Parathyroid adenoma (tissue), 2 donors: ENCODE results near the gene CDRT15L2.
"Not testable (repeated sequence)": the region's sequence is repeated elsewhere in the genome, so short reads cannot be mapped to it uniquely, and the experiment has no call there.

Experiments
- H2AFZ ChIP-seq: fragments of 300-600 bp; sonication (generic); one replicate; pipeline ENCODE4 v1.7.0; 2017; ENCODE audit warnings: antibody characterized with exemption, mild to moderate bottlenecking
- H3K27ac ChIP-seq: fragments of 300-600 bp; sonication (generic); one replicate; pipeline ENCODE4 v1.7.0; 2017
- H3K27me3 ChIP-seq: fragments of 300-600 bp; sonication (generic); one replicate; pipeline ENCODE4 v1.7.0; 2017; ENCODE audit warnings: low read length; ENCODE audit not compliant: control insufficient read depth, insufficient read depth
- H3K36me3 ChIP-seq: fragments of 300-600 bp; sonication (generic); one replicate; pipeline ENCODE4 v1.7.0; 2017; ENCODE audit warnings: low read length; ENCODE audit not compliant: control insufficient read depth, insufficient read depth
- H3K4me1 ChIP-seq: fragments of 300-600 bp; sonication (generic); one replicate; pipeline ENCODE4 v1.7.0; 2017; ENCODE audit warnings: control low read depth
- H3K4me2 ChIP-seq: fragments of 300-600 bp; sonication (generic); one replicate; pipeline ENCODE4 v1.7.0; 2017; ENCODE audit warnings: low read length
- H3K4me3 ChIP-seq: fragments of 300-600 bp; sonication (generic); one replicate; pipeline ENCODE4 v1.7.0; 2017; ENCODE audit warnings: low read depth, low read length
- H3K79me2 ChIP-seq: fragments of 300-600 bp; sonication (generic); one replicate; pipeline ENCODE4 v1.7.0; 2017; ENCODE audit warnings: control low read depth
- H3K9ac ChIP-seq: fragments of 300-600 bp; sonication (generic); one replicate; pipeline ENCODE4 v1.7.0; 2017; ENCODE audit warnings: mild to moderate bottlenecking
- H3K9me3 ChIP-seq: fragments of 300-600 bp; sonication (generic); one replicate; pipeline ENCODE4 v1.7.0; 2017; ENCODE audit warnings: low read length; ENCODE audit not compliant: control insufficient read depth
- donor health status: primary hyperparathyroidism.

CDRT15L2 gene

GRCh38 chr17:20579424-20579823 is at the start of gene CDRT15L2:
TSS of gene CDRT15L2 (plus strand) at chr17:20579724. CDS start at chr17:20579744, 20 bp downstream.
- H3K79me2 ChIP-seq, H2AFZ ChIP-seq, H3K4me3 ChIP-seq, H3K4me2 ChIP-seq, H3K9me3 ChIP-seq, H3K9ac ChIP-seq, H3K4me1 ChIP-seq, H3K36me3 ChIP-seq, H3K27me3 ChIP-seq, H3K27ac ChIP-seq: not testable (repeated sequence)

GRCh38 chr17:20530104-20530503 is 49.4 kb upstream of the CDRT15L2 start:
- not testable (repeated sequence) for H3K4me2 ChIP-seq, H3K79me2 ChIP-seq, H3K9ac ChIP-seq, H3K27ac ChIP-seq, H2AFZ ChIP-seq, H3K4me1 ChIP-seq, H3K36me3 ChIP-seq, H3K9me3 ChIP-seq, H3K4me3 ChIP-seq, H3K27me3 ChIP-seq

- H3K4me2 ChIP-seq, H3K36me3 ChIP-seq, H3K9me3 ChIP-seq, H3K27me3 ChIP-seq, H3K9ac ChIP-seq, H3K4me1 ChIP-seq, H3K79me2 ChIP-seq: not testable (repeated sequence)
- Histone ChIP-seq H3K4me3 (peak overlapping the region; percentile 31), H3K27ac (peak overlapping the region; percentile 68), H2AFZ (peak overlapping the region; percentile 62)
Observed at GRCh38 chr17:20532544-20533090, 46.9 kb upstream of the CDRT15L2 start.

- H3K4me2 ChIP-seq, H3K79me2 ChIP-seq, H3K9me3 ChIP-seq, H3K4me1 ChIP-seq, H3K36me3 ChIP-seq, H3K9ac ChIP-seq, H3K4me3 ChIP-seq, H3K27me3 ChIP-seq: not testable (repeated sequence)
- peak overlapping the region; percentile 68 for H3K27ac ChIP-seq
- H2AFZ ChIP-seq: peak overlapping the region; percentile 45
Observed at GRCh38 chr17:20533206-20533605, 46.3 kb upstream of the CDRT15L2 start.

GRCh38 chr17:20534711-20535550 is 44.6 kb upstream of the CDRT15L2 start:
- not testable (repeated sequence) for H3K27me3 ChIP-seq, H3K27ac ChIP-seq, H3K9ac ChIP-seq, H2AFZ ChIP-seq, H3K36me3 ChIP-seq, H3K4me2 ChIP-seq, H3K79me2 ChIP-seq, H3K9me3 ChIP-seq, H3K4me1 ChIP-seq, H3K4me3 ChIP-seq

GRCh38 chr17:20540414-20540813 is 39.1 kb upstream of the CDRT15L2 start:
- not testable (repeated sequence) for H3K4me2 ChIP-seq, H3K9me3 ChIP-seq, H3K9ac ChIP-seq, H3K4me1 ChIP-seq, H3K4me3 ChIP-seq, H3K79me2 ChIP-seq, H3K36me3 ChIP-seq, H3K27me3 ChIP-seq, H3K27ac ChIP-seq, H2AFZ ChIP-seq

GRCh38 chr17:20540865-20541264 is 38.7 kb upstream of the CDRT15L2 start:
- not testable (repeated sequence) for H3K9me3 ChIP-seq, H2AFZ ChIP-seq, H3K9ac ChIP-seq, H3K4me2 ChIP-seq, H3K4me1 ChIP-seq, H3K27me3 ChIP-seq, H3K36me3 ChIP-seq, H3K27ac ChIP-seq, H3K79me2 ChIP-seq, H3K4me3 ChIP-seq

- H2AFZ ChIP-seq, H3K4me3 ChIP-seq, H3K79me2 ChIP-seq, H3K27me3 ChIP-seq, H3K4me1 ChIP-seq, H3K9ac ChIP-seq, H3K9me3 ChIP-seq, H3K36me3 ChIP-seq, H3K27ac ChIP-seq, H3K4me2 ChIP-seq: not testable (repeated sequence)
Observed at GRCh38 chr17:20541853-20542546, 37.5 kb upstream of the CDRT15L2 start.

GRCh38 chr17:20547923-20548322 is 31.6 kb upstream of the CDRT15L2 start:
- not testable (repeated sequence) for H3K9ac ChIP-seq, H3K27ac ChIP-seq, H3K79me2 ChIP-seq, H3K4me2 ChIP-seq, H3K27me3 ChIP-seq, H2AFZ ChIP-seq, H3K4me1 ChIP-seq, H3K9me3 ChIP-seq, H3K36me3 ChIP-seq, H3K4me3 ChIP-seq

GRCh38 chr17:20552920-20553319 is 26.6 kb upstream of the CDRT15L2 start:
- not testable (repeated sequence) for H3K9me3 ChIP-seq, H3K4me1 ChIP-seq, H3K36me3 ChIP-seq, H3K27ac ChIP-seq, H3K27me3 ChIP-seq, H3K9ac ChIP-seq, H3K4me2 ChIP-seq, H2AFZ ChIP-seq, H3K4me3 ChIP-seq, H3K79me2 ChIP-seq

GRCh38 chr17:20554728-20555127 is 24.8 kb upstream of the CDRT15L2 start:
- not testable (repeated sequence) for H3K4me3 ChIP-seq, H3K27me3 ChIP-seq, H3K4me1 ChIP-seq, H3K36me3 ChIP-seq, H3K9ac ChIP-seq, H2AFZ ChIP-seq, H3K27ac ChIP-seq, H3K4me2 ChIP-seq, H3K9me3 ChIP-seq, H3K79me2 ChIP-seq
